A549 (cell line): ENCODE measurements around the gene TPSB2.

ENCODE experiments used
- BHLHE40 ChIP-seq: IDR thresholded peaks from 2 replicates; pipeline ENCODE4 v1.6.1; 2012; ENCODE audit warnings: low read depth, low read length, inconsistent platforms
- EHMT2 ChIP-seq: fragments of 200-600 bp; sonication (generic); IDR thresholded peaks from 2 replicates; pipeline ENCODE4 v1.6.1; 2016; ENCODE audit warnings: antibody characterized with exemption, low read depth, mild to moderate bottlenecking, moderate library complexity
- HDAC2 ChIP-seq: fragments of 200-600 bp; sonication (generic); IDR thresholded peaks from 2 replicates; pipeline ENCODE4 v1.6.1; 2016
- JUN ChIP-seq, 2 experiments: fragments of >200 bp; sonication (Bioruptor Twin); formaldehyde crosslinking; IDR thresholded peaks; 2 replicates in 1 of 2; 3 replicates in 1 of 2; pipeline ENCODE4 v1.6.1; 2016 to 2017
- MAZ ChIP-seq: fragments of 150-350 bp; IDR thresholded peaks from 2 replicates; pipeline ENCODE4 v1.6.1; 2014; ENCODE audit warnings: antibody characterized with exemption, low read depth, low read length, borderline replicate concordance
- NFE2L2 ChIP-seq: fragments of 150-350 bp; conservative IDR thresholded peaks from 2 replicates; pipeline ENCODE4 v1.6.1; 2014; ENCODE audit warnings: low read length
- POLR2A ChIP-seq: IDR thresholded peaks from 2 replicates; pipeline ENCODE4 v1.6.1; 2012; ENCODE audit warnings: mild to moderate bottlenecking, low read length
- RAD21 ChIP-seq, 2 experiments: fragments of >200 bp in 1 of 2; sonication (Bioruptor Twin) in 1 of 2; formaldehyde crosslinking in 1 of 2; IDR thresholded peaks in 1 of 2; conservative IDR thresholded peaks in 1 of 2; 2 replicates in 1 of 2; 3 replicates in 1 of 2; pipeline ENCODE4 v1.6.1; 2012 to 2018; ENCODE audit warnings: inconsistent platforms in 1 of 2
- TP53 ChIP-seq: fragments of 250-450 bp; sonication (Bioruptor Pico); IDR thresholded peaks from 2 replicates; pipeline ENCODE4 v1.5.0; 2021; ENCODE audit warnings: mild to moderate bottlenecking, moderate library complexity
- ZFP36 ChIP-seq: fragments of 450-650 bp; IDR thresholded peaks from 2 replicates; pipeline ENCODE4 v1.6.1; 2014; ENCODE audit warnings: borderline replicate concordance; ENCODE audit not compliant: partially characterized antibody
- TF ChIP-seq, protein P1 (sequence below): fragments of >200 bp; sonication (Bioruptor Twin); formaldehyde crosslinking; IDR thresholded peaks from 3 replicates; pipeline ENCODE4 v1.5.1; 2016
- TF ChIP-seq, protein P2 (sequence below): fragments of 200-600 bp; sonication (generic); IDR thresholded peaks from 2 replicates; pipeline ENCODE4 v1.6.1; 2016; ENCODE audit warnings: antibody characterized with exemption, mild to moderate bottlenecking, moderate library complexity
- TF ChIP-seq, protein P3 (sequence below): IDR thresholded peaks from 2 replicates; pipeline ENCODE4 v1.6.1; 2012

DNA sequence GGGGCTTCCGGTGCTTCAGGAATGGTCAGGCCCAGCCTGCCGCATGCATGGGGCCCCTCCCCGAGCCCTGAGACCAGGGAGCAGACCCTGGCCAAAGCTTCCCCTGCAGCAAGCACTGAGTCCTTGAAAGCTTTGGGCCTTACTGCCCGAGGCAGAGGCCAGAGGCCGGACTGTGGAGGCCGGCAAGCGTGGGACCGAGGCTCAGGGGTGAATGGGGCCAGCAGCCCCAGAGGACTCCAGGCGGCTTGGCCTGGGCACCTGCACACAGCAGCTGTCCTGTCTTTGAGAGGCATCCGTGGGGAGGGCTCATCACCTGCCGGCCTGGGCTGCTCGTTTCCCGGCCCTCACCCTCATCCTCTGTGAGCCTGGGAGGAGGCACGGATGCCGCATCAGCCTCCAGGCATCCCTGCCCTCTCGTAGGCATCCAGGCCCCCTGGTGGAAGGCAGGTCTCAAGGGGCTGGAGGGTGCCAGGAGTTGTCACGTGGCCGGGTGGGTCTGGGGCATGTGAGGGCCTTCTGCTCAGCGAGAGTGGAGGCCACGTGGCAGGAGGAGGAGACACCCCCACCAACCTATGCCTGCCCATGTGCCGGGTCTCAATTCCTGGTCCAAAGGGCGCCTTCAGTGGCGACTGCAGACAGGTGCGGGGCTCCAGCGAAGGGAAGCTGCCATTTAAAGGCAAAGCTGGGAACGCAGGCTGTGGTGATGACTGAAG lies 45.7 kb downstream of the TPSB2 start:
- TF ChIP-seq, protein P1, sequence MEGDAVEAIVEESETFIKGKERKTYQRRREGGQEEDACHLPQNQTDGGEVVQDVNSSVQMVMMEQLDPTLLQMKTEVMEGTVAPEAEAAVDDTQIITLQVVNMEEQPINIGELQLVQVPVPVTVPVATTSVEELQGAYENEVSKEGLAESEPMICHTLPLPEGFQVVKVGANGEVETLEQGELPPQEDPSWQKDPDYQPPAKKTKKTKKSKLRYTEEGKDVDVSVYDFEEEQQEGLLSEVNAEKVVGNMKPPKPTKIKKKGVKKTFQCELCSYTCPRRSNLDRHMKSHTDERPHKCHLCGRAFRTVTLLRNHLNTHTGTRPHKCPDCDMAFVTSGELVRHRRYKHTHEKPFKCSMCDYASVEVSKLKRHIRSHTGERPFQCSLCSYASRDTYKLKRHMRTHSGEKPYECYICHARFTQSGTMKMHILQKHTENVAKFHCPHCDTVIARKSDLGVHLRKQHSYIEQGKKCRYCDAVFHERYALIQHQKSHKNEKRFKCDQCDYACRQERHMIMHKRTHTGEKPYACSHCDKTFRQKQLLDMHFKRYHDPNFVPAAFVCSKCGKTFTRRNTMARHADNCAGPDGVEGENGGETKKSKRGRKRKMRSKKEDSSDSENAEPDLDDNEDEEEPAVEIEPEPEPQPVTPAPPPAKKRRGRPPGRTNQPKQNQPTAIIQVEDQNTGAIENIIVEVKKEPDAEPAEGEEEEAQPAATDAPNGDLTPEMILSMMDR = no peak
- TF ChIP-seq TP53 (CRISPR knock-in tag) (no peak), JUN (IDR thresholded peaks at IDR 0.05) (no peak), EHMT2 (no peak), POLR2A (no peak), MAZ (no peak), RAD21 (conservative IDR thresholded peaks at IDR 0.05 in 1 of 2, IDR thresholded peaks at IDR 0.05 in 1 of 2) (peak in 1 of 2 experiments; percentile 13; a peak in 1 of 5 replicates), NFE2L2 (no peak), ZFP36 (no peak), BHLHE40 (no peak), HDAC2 (no peak)
- TF ChIP-seq, protein P2, sequence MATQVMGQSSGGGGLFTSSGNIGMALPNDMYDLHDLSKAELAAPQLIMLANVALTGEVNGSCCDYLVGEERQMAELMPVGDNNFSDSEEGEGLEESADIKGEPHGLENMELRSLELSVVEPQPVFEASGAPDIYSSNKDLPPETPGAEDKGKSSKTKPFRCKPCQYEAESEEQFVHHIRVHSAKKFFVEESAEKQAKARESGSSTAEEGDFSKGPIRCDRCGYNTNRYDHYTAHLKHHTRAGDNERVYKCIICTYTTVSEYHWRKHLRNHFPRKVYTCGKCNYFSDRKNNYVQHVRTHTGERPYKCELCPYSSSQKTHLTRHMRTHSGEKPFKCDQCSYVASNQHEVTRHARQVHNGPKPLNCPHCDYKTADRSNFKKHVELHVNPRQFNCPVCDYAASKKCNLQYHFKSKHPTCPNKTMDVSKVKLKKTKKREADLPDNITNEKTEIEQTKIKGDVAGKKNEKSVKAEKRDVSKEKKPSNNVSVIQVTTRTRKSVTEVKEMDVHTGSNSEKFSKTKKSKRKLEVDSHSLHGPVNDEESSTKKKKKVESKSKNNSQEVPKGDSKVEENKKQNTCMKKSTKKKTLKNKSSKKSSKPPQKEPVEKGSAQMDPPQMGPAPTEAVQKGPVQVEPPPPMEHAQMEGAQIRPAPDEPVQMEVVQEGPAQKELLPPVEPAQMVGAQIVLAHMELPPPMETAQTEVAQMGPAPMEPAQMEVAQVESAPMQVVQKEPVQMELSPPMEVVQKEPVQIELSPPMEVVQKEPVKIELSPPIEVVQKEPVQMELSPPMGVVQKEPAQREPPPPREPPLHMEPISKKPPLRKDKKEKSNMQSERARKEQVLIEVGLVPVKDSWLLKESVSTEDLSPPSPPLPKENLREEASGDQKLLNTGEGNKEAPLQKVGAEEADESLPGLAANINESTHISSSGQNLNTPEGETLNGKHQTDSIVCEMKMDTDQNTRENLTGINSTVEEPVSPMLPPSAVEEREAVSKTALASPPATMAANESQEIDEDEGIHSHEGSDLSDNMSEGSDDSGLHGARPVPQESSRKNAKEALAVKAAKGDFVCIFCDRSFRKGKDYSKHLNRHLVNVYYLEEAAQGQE = no peak
- TF ChIP-seq, protein P3, sequence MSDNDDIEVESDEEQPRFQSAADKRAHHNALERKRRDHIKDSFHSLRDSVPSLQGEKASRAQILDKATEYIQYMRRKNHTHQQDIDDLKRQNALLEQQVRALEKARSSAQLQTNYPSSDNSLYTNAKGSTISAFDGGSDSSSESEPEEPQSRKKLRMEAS = peak; percentile 39; the same call in 1 of the 2 replicates
